ENCODE data around the gene NTF3.

GRCh38 chr12:5439788-5440300, 7.9 kb downstream of the NTF3 start:
- TF ChIP-seq CTCF (IDR thresholded peaks at IDR 0.05; ENCODE audit: low read depth, low read length) (no peak), EZH2phosphoT487 (IDR thresholded peaks at IDR 0.05; ENCODE audit: low read depth) (no peak)
